Stimulated activated CD8-positive, alpha-beta memory T cell treated with anti-CD3 and anti-CD28 coated beads, Interleukin-4, amount 100 ng/mL, for 48 hours (primary cell): Measurements from ENCODE around the gene WDR87.
"Not testable (repeated sequence)": the region's sequence is repeated elsewhere in the genome, so short reads cannot be mapped to it uniquely, and the experiment has no call there.

Source experiments
- DNase-seq: peaks from one replicate; pipeline ENCODE4 v3.0.0-alpha.2; 2020

The WDR87 gene

GRCh38 chr19:37874784-37875183 lies 31.6 kb downstream of the WDR87 start:
- no peak for DNase-seq

GRCh38 chr19:37872383-37872782 lies 34.0 kb downstream of the WDR87 start:
- no peak for DNase-seq

GRCh38 chr19:37869766-37870340 lies 36.5 kb downstream of the WDR87 start:
- no peak for DNase-seq

- no peak for DNase-seq
Observed at GRCh38 chr19:37867831-37868230, 38.6 kb downstream of the WDR87 start.

- not testable (repeated sequence) for DNase-seq
Observed at GRCh38 chr19:37865930-37866329, 40.5 kb downstream of the WDR87 start.

- no peak for DNase-seq
Observed at GRCh38 chr19:37864501-37864900, 41.9 kb downstream of the WDR87 start.

GRCh38 chr19:37855098-37855497 lies 51.3 kb downstream of the WDR87 start:
- DNase-seq: peak; percentile 63

GRCh38 chr19:37845932-37846331 lies 60.5 kb downstream of the WDR87 start:
- DNase-seq: no peak
